Mucosa of rectum (tissue), 2 donors: ENCODE measurements around the gene C17orf78.
A peak's percentile ranks its signal among the peaks of the same experiment; 100 is the strongest.

ENCODE experiments used
- H3K27ac ChIP-seq, 2 donors: one replicate each; pipeline ENCODE4 v1.7.0; 2013; ENCODE audit warnings: inconsistent platforms in 2 of 2, low read depth in 2 of 2, low read length in 2 of 2
- H3K27me3 ChIP-seq, 2 donors: one replicate each; pipeline ENCODE4 v1.7.0; 2013; ENCODE audit warnings: low read length in 2 of 2; ENCODE audit not compliant: control insufficient read depth in 2 of 2, insufficient read depth in 2 of 2
- H3K36me3 ChIP-seq, 2 donors: one replicate each; pipeline ENCODE4 v1.7.0; 2013; ENCODE audit warnings: low read length in 2 of 2; ENCODE audit not compliant: control insufficient read depth in 2 of 2, insufficient read depth in 2 of 2
- H3K4me1 ChIP-seq, 2 donors: one replicate each; pipeline ENCODE4 v1.7.0; 2013; ENCODE audit warnings: low read length in 2 of 2, mild to moderate bottlenecking in 1 of 2; ENCODE audit not compliant: control insufficient read depth in 2 of 2, insufficient read depth in 2 of 2
- H3K4me3 ChIP-seq, 2 donors: one replicate each; pipeline ENCODE4 v1.7.0; 2013; ENCODE audit warnings: low read length in 2 of 2
- H3K9ac ChIP-seq, 2 donors: one replicate each; pipeline ENCODE4 v1.7.0; 2013; ENCODE audit warnings: low read length in 2 of 2, low read depth in 1 of 2, mild to moderate bottlenecking in 1 of 2
- H3K9me3 ChIP-seq, 2 donors: one replicate each; pipeline ENCODE4 v1.7.0; 2013; ENCODE audit warnings: low read length in 2 of 2; ENCODE audit not compliant: control insufficient read depth in 2 of 2
- donor health status: healthy.
- donor health status: Normal muscosa, but diverticular disease.

The C17orf78 gene

GRCh38 chr17:37358098-37358829 lies 17.5 kb upstream of the C17orf78 start:
- Histone ChIP-seq H3K4me1 (peaks cover 11 to 17% of the 10 kb centered on the region in 2 donors), H3K36me3 (no peaks in the 10 kb centered on the region), H3K27me3 (no peaks in the 10 kb centered on the region), H3K27ac (peak overlapping the region; percentile 77 to 78), H3K4me3 (peak overlapping the region; percentile 81 to 83), H3K9me3 (no peaks in the 10 kb centered on the region), H3K9ac (peak overlapping the region; percentile 79 to 84)

GRCh38 chr17:37358830-37359681 lies 16.7 kb upstream of the C17orf78 start:
- Histone ChIP-seq H3K4me1 (peaks cover 11 to 17% of the 10 kb centered on the region in 2 donors), H3K4me3 (peak overlapping the region; percentile 81 to 83), H3K27me3 (no peaks in the 10 kb centered on the region), H3K27ac (peak overlapping the region; percentile 77 to 78), H3K9ac (peak overlapping the region; percentile 79 to 84), H3K36me3 (no peaks in the 10 kb centered on the region), H3K9me3 (no peaks in the 10 kb centered on the region)

- Histone ChIP-seq H3K9me3 (no peaks in the 10 kb centered on the region), H3K4me3 (peak overlapping the region; percentile 81 to 83), H3K9ac (peak overlapping the region; percentile 72 to 79)
Measured at GRCh38 chr17:37359682-37360188, 16.1 kb upstream of the C17orf78 start.

DNA sequence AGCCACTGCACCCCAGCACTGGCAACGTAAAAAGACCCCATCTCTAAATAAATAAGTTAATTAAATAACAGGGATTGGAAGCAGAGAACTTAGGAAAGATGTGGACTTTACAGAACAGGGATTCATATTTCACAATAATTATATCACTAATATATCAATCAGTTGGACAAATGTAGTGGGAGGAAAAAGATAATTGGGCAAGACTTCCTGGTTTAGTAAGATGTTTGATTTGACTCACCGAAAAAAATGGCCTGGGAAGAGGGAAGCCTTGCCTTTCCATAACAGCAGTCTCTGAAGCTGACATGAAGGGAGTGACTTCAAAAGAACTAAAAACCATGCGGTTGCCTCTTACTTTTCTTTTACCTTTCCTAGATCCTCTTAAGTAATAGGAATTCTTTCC lies 15.2 kb upstream of the C17orf78 start:
- Histone ChIP-seq H3K9ac (no peak overlapping the region), H3K27me3 (no peaks in the 10 kb centered on the region), H3K36me3 (no peaks in the 10 kb centered on the region), H3K4me3 (no peak overlapping the region), H3K9me3 (no peaks in the 10 kb centered on the region), H3K4me1 (peaks cover 11 to 17% of the 10 kb centered on the region in 2 donors), H3K27ac (no peak overlapping the region)

More at GRCh38 chr17:37359682-37360188, 16.1 kb upstream of the C17orf78 start:
- Histone ChIP-seq H3K27me3 (no peaks in the 10 kb centered on the region), H3K36me3 (no peaks in the 10 kb centered on the region), H3K27ac (peak overlapping the region; percentile 77 to 78), H3K4me1 (peaks cover 11 to 17% of the 10 kb centered on the region in 2 donors)

- Histone ChIP-seq H3K27ac (no peak overlapping the region), H3K9me3 (no peaks in the 10 kb centered on the region)
Measured at GRCh38 chr17:37361543-37361942, 14.2 kb upstream of the C17orf78 start.

GRCh38 chr17:37365589-37365988 lies 10.2 kb upstream of the C17orf78 start:
- H3K9ac ChIP-seq, result no peak overlapping the region

More at GRCh38 chr17:37361543-37361942, 14.2 kb upstream of the C17orf78 start:
- Histone ChIP-seq H3K36me3 (no peaks in the 10 kb centered on the region), H3K27me3 (no peaks in the 10 kb centered on the region), H3K4me1 (peaks cover 11 to 17% of the 10 kb centered on the region in 2 donors), H3K4me3 (no peak overlapping the region), H3K9ac (no peak overlapping the region)

DNA sequence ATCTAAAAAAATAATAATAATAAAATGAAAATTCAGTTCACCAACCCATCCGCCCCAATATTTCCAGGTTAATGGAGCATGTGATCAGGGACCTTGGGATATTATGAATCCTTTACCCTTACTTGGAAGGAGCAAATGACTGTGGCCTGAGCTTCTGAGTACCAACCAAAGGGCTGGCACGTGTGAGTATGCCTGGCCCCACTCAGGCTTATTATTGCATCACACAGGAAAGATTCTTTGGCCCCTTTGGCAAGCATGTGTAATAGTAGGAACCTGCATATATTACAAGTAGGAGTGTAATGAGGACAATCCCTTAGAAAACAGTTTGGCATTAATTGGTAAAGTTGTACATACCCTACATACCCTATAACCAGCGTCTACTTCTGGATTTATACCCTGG lies 7.2 kb upstream of the C17orf78 start:
- no peaks in the 10 kb centered on the region for H3K4me1 ChIP-seq
- no peaks in the 10 kb centered on the region for H3K27me3 ChIP-seq
- no peak overlapping the region for H3K4me3 ChIP-seq
- no peaks in the 10 kb centered on the region for H3K9me3 ChIP-seq
- H3K9ac ChIP-seq, result no peak overlapping the region
- H3K36me3 ChIP-seq, result no peaks in the 10 kb centered on the region
- H3K27ac ChIP-seq, result no peak overlapping the region

More at GRCh38 chr17:37365589-37365988, 10.2 kb upstream of the C17orf78 start:
- Histone ChIP-seq H3K9me3 (no peaks in the 10 kb centered on the region), H3K27ac (no peak overlapping the region), H3K36me3 (no peaks in the 10 kb centered on the region), H3K27me3 (no peaks in the 10 kb centered on the region), H3K4me3 (no peak overlapping the region), H3K4me1 (no peaks in the 10 kb centered on the region)

DNA sequence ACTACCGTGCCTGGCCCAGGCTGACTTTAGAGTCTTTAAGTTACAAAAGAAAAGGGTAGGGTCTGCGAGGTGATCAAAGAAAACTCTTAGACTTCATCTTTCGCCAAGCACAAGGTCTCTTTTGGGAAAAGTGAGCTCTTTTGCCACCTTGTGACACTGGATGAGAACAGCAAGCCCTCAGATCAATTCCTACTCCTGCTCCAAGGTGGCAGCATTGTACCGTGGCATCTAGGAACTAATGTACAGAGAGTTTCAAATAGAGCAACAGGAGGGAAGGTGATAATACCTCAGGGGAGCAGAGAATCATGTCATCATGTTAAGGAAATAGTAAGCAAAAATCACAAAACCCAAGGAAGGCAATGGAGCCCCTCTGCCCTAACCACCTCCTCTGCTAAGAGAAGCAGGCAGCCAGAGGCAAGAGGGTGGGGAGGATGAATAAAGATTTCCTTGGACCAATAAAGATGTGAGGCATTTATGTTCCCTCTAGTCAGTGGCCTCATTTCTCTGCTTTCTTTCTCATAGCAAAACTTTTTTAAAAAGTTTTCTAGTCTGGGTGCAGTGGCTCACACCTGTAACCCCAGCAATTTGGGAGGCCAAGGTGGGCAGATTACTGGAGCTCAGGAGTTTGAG lies 2.1 kb upstream of the C17orf78 start:
- Histone ChIP-seq H3K9ac (no peak overlapping the region), H3K36me3 (no peaks in the 10 kb centered on the region), H3K27ac (no peak overlapping the region), H3K9me3 (no peaks in the 10 kb centered on the region), H3K27me3 (no peaks in the 10 kb centered on the region), H3K4me1 (no peaks in the 10 kb centered on the region), H3K4me3 (no peak overlapping the region)

GRCh38 chr17:37382056-37382455 lies 6.3 kb downstream of the C17orf78 start:
- no peak overlapping the region for H3K4me3 ChIP-seq
- no peak overlapping the region for H3K27ac ChIP-seq
- no peaks in the 10 kb centered on the region for H3K36me3 ChIP-seq
- no peaks in the 10 kb centered on the region for H3K9me3 ChIP-seq
- H3K4me1 ChIP-seq, result peaks cover 0 to 14% of the 10 kb centered on the region in 2 donors
- no peak overlapping the region for H3K9ac ChIP-seq
- H3K27me3 ChIP-seq, result no peaks in the 10 kb centered on the region
